NCI-H2196 treated with DMSO at 0.1 percent for 48 hours (cell line): Measurements from ENCODE around the gene ZSCAN30.
A peak's percentile ranks its signal among the peaks of the same experiment; 100 is the strongest.

ENCODE experiments used
- DNase-seq: peaks from one replicate; lab custom pipeline; 2025; ENCODE audit not compliant: unreplicated experiment; lab: John Stamatoyannopoulos, UW

ZSCAN30 gene

GRCh38 chr18:35282353-35282752 is 7.7 kb downstream of the ZSCAN30 start:
- DNase-seq: no peak

- no peak for DNase-seq
Observed at GRCh38 chr18:35278969-35279368, 11.1 kb downstream of the ZSCAN30 start.

GRCh38 chr18:35278085-35278484 is 11.9 kb downstream of the ZSCAN30 start:
- no peak for DNase-seq

DNA sequence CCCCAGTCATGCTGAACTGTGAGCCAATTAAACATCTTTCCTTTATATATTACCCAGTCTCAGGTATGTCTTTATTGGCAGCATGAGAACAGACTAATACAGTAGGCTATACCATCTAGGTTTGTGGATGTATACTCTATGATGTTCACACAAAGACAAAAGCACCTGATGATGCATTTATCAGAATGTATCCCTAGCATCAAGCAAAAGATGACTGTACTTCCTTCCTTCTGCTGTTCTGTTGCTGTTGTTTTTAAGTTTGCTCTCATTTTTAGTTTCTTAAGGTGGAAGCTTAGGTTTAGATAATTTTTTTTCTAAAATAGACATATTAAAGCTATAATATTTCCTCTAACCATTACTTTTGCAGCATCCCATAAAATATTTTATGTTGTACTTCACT is 12.4 kb downstream of the ZSCAN30 start:
- DNase-seq: no peak

GRCh38 chr18:35276267-35276666 is 13.8 kb downstream of the ZSCAN30 start:
- DNase-seq: no peak

- DNase-seq: no peak
Observed at GRCh38 chr18:35271656-35272055, 18.4 kb downstream of the ZSCAN30 start.

DNA sequence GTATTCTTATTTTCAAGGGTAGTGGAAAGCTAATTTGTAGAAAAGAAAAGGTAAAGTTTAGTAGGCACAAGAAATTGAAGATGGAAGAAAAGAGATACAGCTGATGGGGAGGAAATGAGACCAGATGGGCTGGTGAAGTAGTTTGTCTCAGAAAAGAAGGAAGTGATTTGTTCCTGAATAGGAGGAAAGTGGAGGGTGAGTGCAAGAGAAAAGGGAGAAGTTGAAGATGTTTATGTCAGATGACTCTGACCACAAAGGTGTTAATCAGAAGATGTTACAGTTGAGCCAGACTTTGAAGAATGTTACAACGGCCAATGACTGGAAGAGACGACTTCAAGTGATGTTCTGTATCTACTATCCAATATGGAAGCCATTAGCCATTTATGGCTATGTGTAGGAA is 21.2 kb downstream of the ZSCAN30 start:
- DNase-seq: no peak

DNA sequence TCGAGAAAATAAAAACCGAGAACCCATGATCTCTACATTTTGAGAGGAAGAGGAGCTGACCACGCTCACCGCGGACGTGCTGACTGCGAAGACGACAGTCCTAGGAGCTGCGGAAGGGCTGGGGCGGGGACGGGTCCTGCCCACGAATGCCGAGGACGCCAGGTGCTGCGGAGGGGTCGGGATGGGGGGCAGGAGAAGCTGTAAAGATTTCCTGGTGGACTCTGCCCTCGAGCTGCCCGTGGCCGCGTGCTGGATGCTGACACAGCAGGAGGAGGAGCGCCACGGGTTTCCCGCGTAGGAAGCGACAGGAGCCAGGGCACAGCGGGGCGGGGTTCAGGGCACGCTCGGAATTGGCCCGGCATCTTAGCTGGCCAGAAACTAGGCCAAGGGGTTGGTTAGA is 22.2 kb downstream of the ZSCAN30 start:
- no peak for DNase-seq

GRCh38 chr18:35267161-35267651 is 22.8 kb downstream of the ZSCAN30 start:
- DNase-seq: no peak

DNA sequence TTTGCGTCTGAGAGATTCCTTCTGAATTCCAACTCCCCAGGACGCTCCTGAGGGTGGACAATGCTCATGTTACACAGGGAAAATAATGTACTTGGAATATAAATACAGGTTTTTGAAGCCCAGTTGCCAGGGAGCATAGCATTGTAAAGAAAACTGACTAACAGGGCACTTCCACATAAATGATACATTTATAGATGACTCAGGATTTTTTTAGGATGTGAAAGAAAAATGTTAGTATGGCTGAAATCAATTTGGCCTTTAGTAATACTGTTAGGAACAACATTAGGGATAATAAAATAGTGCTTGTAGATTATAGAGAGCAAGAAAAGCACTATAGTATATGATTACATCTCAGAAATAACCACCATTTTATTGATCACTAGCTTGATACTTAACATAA is 25.6 kb downstream of the ZSCAN30 start:
- DNase-seq: no peak

DNA sequence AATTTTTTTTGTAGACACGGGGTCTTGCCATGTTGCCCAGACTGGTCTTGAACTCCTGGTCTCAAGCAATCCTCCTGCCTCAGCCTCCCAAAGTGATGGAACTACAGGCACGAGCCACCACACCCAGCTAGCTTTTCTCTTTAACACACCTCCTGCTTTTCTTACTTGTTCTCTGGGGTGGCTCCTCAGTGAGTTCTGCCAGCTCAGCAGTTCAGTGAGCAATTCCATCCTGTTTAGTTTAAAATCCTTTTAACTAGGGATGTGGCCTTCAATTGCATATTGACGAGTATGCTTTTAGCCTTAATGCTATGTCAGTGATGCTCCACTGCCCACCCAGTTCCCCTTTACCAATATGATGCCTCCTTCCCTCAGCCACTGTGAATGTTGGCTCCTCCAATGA is 33.1 kb downstream of the ZSCAN30 start:
- no peak for DNase-seq

DNA sequence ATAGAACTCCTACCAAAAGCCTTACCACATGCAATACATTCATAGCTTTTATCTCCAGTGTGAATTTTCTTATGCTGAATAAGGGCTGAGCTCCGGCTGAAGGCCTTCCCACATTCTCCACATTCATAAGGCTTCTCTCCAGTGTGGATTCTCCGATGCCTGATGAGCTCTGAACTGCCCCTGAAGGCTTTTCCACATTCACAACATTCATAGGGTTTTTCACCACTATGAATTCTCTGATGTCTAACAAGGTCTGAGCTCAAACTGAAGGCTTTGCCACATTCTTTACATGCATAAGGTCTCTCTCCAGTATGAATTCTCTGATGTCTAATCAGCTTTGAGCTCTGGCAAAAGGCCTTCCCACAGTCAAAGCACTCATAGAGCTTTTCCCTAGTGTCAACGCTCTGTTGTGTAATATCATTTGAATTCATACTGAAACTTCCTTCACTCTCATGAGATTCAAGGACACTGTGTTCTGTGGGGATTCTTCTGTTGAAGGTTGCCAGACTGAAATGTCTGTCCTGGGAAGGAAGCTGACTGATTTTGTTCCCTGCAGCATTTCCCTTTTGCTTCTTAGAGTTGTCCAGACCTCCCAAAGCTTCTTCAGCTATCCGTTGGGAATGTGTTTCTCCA is 36.3 kb downstream of the ZSCAN30 start:
- no peak for DNase-seq

- no peak for DNase-seq
Observed at GRCh38 chr18:35252466-35252865, 37.6 kb downstream of the ZSCAN30 start.

GRCh38 chr18:35248429-35248828 is 41.6 kb downstream of the ZSCAN30 start:
- DNase-seq: no peak

- DNase-seq: no peak
Observed at GRCh38 chr18:35247412-35248249, 42.4 kb downstream of the ZSCAN30 start.

DNA sequence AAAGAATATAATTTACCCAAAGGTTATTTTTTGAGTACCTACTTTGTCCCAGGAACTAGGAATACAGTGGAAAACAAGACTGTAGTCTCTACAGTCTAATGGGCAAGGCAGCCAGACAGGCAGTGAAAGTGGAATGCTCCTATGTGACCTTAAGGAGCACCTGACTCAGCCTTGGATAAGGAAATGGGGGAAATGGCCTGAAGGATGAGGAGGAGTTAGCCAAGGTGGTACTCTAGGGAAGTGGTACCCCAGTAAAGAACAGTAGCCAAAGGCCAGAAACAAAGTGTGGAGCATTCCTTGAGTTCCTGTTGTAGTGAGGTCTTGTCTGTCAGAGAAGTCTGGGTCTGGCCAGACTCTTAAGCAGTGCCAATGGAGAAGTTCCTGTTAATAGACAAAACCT is 43.2 kb downstream of the ZSCAN30 start:
- no peak for DNase-seq

- no peak for DNase-seq
Observed at GRCh38 chr18:35245719-35246317, 44.2 kb downstream of the ZSCAN30 start.

GRCh38 chr18:35244671-35245070 is 45.4 kb downstream of the ZSCAN30 start:
- DNase-seq: no peak

DNA sequence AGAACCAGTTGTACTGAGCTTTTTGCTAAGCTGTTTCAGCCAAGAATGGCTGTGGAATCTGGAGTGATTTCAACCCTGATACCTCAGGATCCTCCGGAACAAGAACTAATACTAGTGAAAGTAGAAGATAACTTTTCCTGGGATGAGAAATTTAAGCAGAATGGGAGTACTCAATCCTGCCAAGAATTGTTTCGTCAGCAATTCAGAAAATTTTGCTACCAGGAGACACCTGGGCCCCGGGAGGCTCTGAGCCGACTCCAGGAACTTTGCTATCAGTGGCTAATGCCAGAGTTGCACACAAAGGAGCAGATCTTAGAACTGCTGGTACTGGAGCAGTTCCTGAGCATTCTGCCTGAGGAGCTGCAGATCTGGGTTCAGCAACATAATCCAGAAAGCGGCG is 47.6 kb downstream of the ZSCAN30 start:
- no peak for DNase-seq

GRCh38 chr18:35241448-35241804 is 48.6 kb downstream of the ZSCAN30 start:
- no peak for DNase-seq

GRCh38 chr18:35240664-35241447 is 49.2 kb downstream of the ZSCAN30 start, which contains the start of gene ZNF397:
TSS of gene ZNF397 (plus strand) at chr18:35241034. CDS start at chr18:35242471, 1,437 bp downstream.
- DNase-seq: peak; percentile 93
